A549 (cell line): ENCODE data around the gene CYFIP2. TPM values are rescaled to one million over a fixed set of nuclear protein-coding genes. Genes with fewer than 3 reads are reported as not detected.
A peak's percentile ranks its signal among the peaks of the same experiment; 100 is the strongest.

ENCODE experiments used
- ATAC-seq, 2 experiments: fragments of 200-7000 bp in 1 of 2; fragments of >200 bp in 1 of 2; cut with Nextera tagmentation in 1 of 2; cut with Tn5 transposase in 1 of 2; 3 replicates each; pipeline versions ENCODE4 v1.8.0 to v1.9.1; 2018 to 2020; ENCODE audit warnings: mild to moderate bottlenecking in 1 of 2, moderate library complexity in 1 of 2
- CTCF ChIA-PET: fragments of 300-600 bp; sonication (Branson Sonifier 250); formaldehyde crosslinking; extraction: SDS; loops from one replicate; lab custom pipeline; 2021; ENCODE audit warnings: antibody characterized with exemption, inconsistent platforms; lab: Yijun Ruan, JAX
- POLR2A ChIA-PET: fragments of 350-600 bp; formaldehyde crosslinking; extraction: SDS; loops from one replicate; lab custom pipeline; 2021; ENCODE audit warnings: antibody characterized with exemption, inconsistent platforms; lab: Yijun Ruan, JAX
- DNase-seq, 2 experiments: peaks; one replicate each; pipeline versions ENCODE4 v3.0.0 to v3.0.0-alpha.2; 2011 to 2016; ENCODE audit warnings: low read depth in 1 of 2, low spot score in 1 of 2
- FAIRE-seq: peaks from 2 replicates; lab custom pipeline; 2011; peaks lifted over from hg19 to GRCh38; lab: Jason Lieb, UNC
- H3K27ac ChIP-seq, 2 experiments: fragments of >200 bp; sonication (Bioruptor Twin); formaldehyde crosslinking; 3 replicates each; pipeline ENCODE4 v1.5.1; 2016 to 2017
- H3K4me1 ChIP-seq: fragments of >200 bp; sonication (Bioruptor Twin); formaldehyde crosslinking; 3 replicates; pipeline ENCODE4 v1.6.1; 2016
- H3K4me2 ChIP-seq: fragments of >200 bp; sonication (Bioruptor Twin); formaldehyde crosslinking; 3 replicates; pipeline ENCODE4 v1.6.1; 2016
- H3K4me3 ChIP-seq: fragments of >200 bp; sonication (Bioruptor Twin); formaldehyde crosslinking; 3 replicates; pipeline ENCODE4 v1.5.1; 2016
- H3K9me3 ChIP-seq: fragments of >200 bp; sonication (Bioruptor Twin); formaldehyde crosslinking; 3 replicates; pipeline ENCODE4 v1.6.1; 2016
- ATOH8 ChIP-seq: fragments of 250-450 bp; sonication (Bioruptor Pico); IDR thresholded peaks from 2 replicates; pipeline ENCODE4 v1.5.0; 2020; ENCODE audit warnings: low read depth, mild to moderate bottlenecking, moderate library complexity
- CBX2 ChIP-seq: fragments of 200-600 bp; sonication (generic); IDR thresholded peaks from 2 replicates; pipeline ENCODE4 v1.6.1; 2016; ENCODE audit warnings: low read depth, mild to moderate bottlenecking, borderline replicate concordance
- CBX8 ChIP-seq: fragments of 200-600 bp; sonication (generic); IDR thresholded peaks from 2 replicates; pipeline ENCODE4 v1.6.1; 2016
- CEBPB ChIP-seq, 2 experiments: fragments of >200 bp in 1 of 2; sonication (Bioruptor Twin) in 1 of 2; formaldehyde crosslinking in 1 of 2; IDR thresholded peaks; 2 replicates each; pipeline ENCODE4 v1.6.1; 2012 to 2016
- CHD2 ChIP-seq: fragments of 150-350 bp; IDR thresholded peaks from 2 replicates; pipeline ENCODE4 v1.6.1; 2014; ENCODE audit warnings: low read length; ENCODE audit not compliant: partially characterized antibody
- CHD4 ChIP-seq: fragments of 200-600 bp; sonication (generic); IDR thresholded peaks from 2 replicates; pipeline ENCODE4 v1.6.1; 2016; ENCODE audit warnings: antibody characterized with exemption, mild to moderate bottlenecking, borderline replicate concordance
- E2F6 ChIP-seq: IDR thresholded peaks from 2 replicates; pipeline ENCODE4 v1.6.1; 2012; ENCODE audit warnings: low read depth, borderline replicate concordance
- EHF ChIP-seq: fragments of 250-450 bp; sonication (Bioruptor Pico); IDR thresholded peaks from 2 replicates; pipeline ENCODE4 v1.5.0; 2020; ENCODE audit warnings: mild to moderate bottlenecking
- EP300 ChIP-seq, 2 experiments: fragments of >200 bp; sonication (Bioruptor Twin); formaldehyde crosslinking; IDR thresholded peaks; 2 replicates in 1 of 2; 3 replicates in 1 of 2; pipeline ENCODE4 v1.6.1; 2016 to 2017
- ESRRA ChIP-seq: fragments of 150-350 bp; IDR thresholded peaks from 2 replicates; pipeline ENCODE4 v1.6.1; 2014; ENCODE audit warnings: mild to moderate bottlenecking, low read length, borderline replicate concordance
- FOSL2 ChIP-seq, 2 experiments: fragments of 450-650 bp in 1 of 2; fragments of >200 bp in 1 of 2; sonication (Bioruptor Twin) in 1 of 2; formaldehyde crosslinking; IDR thresholded peaks; 2 replicates each; pipeline versions ENCODE4 v1.5.0 to v1.6.1; 2016 to 2020; ENCODE audit warnings: mild to moderate bottlenecking in 1 of 2, moderate library complexity in 1 of 2
- GATA3 ChIP-seq: IDR thresholded peaks from 2 replicates; pipeline ENCODE4 v1.6.1; 2012; ENCODE audit warnings: borderline replicate concordance
- HMGXB4 ChIP-seq: fragments of 250-450 bp; sonication (Bioruptor Pico); IDR thresholded peaks from 2 replicates; pipeline ENCODE4 v1.5.0; 2021; ENCODE audit warnings: mild to moderate bottlenecking, moderate library complexity, borderline replicate concordance
- HOXA7 ChIP-seq: fragments of 250-450 bp; sonication (Bioruptor Pico); IDR thresholded peaks from 2 replicates; pipeline ENCODE4 v1.5.0; 2020; ENCODE audit warnings: mild to moderate bottlenecking, moderate library complexity
- HOXB5 ChIP-seq: fragments of 250-450 bp; sonication (Bioruptor Pico); IDR thresholded peaks from 2 replicates; pipeline ENCODE4 v1.5.0; 2020; ENCODE audit warnings: mild to moderate bottlenecking, moderate library complexity
- JUN ChIP-seq, 2 experiments: fragments of >200 bp; sonication (Bioruptor Twin); formaldehyde crosslinking; IDR thresholded peaks; 2 replicates in 1 of 2; 3 replicates in 1 of 2; pipeline ENCODE4 v1.6.1; 2016 to 2017
- JUNB ChIP-seq: fragments of >200 bp; sonication (Bioruptor Twin); formaldehyde crosslinking; IDR thresholded peaks from 2 replicates; pipeline ENCODE4 v1.6.1; 2016
- MAFK ChIP-seq: fragments of 450-650 bp; IDR thresholded peaks from 2 replicates; pipeline ENCODE4 v1.6.1; 2014; ENCODE audit not compliant: partially characterized antibody
- MAX ChIP-seq: IDR thresholded peaks from 2 replicates; pipeline ENCODE4 v1.6.1; 2012
- PBX3 ChIP-seq: IDR thresholded peaks from 2 replicates; pipeline ENCODE4 v1.6.1; 2012
- RAD21 ChIP-seq, 2 experiments: fragments of >200 bp in 1 of 2; sonication (Bioruptor Twin) in 1 of 2; formaldehyde crosslinking in 1 of 2; IDR thresholded peaks in 1 of 2; conservative IDR thresholded peaks in 1 of 2; 2 replicates in 1 of 2; 3 replicates in 1 of 2; pipeline ENCODE4 v1.6.1; 2012 to 2018; ENCODE audit warnings: inconsistent platforms in 1 of 2
- RARB ChIP-seq: fragments of 250-450 bp; sonication (Bioruptor Pico); IDR thresholded peaks from 2 replicates; pipeline ENCODE4 v1.8.0; 2021; ENCODE audit warnings: mild to moderate bottlenecking, moderate library complexity
- SMC3 ChIP-seq: fragments of >200 bp; sonication (Bioruptor Twin); formaldehyde crosslinking; IDR thresholded peaks from 3 replicates; pipeline ENCODE4 v1.6.1; 2018; ENCODE audit warnings: inconsistent platforms
- TFCP2L1 ChIP-seq: fragments of 250-450 bp; sonication (Bioruptor Pico); IDR thresholded peaks from 2 replicates; pipeline ENCODE4 v1.5.0; 2021; ENCODE audit warnings: mild to moderate bottlenecking
- WGBS: methylation state at CpG from one replicate; pipeline ENCODE4 v1.1.6; 2017; ENCODE audit errors: missing lambda C conversion rate; 5-methylcytosine and 5-hydroxymethylcytosine counted together
- polyA plus RNA-seq, 4 experiments: library from polyadenylated mRNA; depleted of rRNA in 3 of 4; stranded (reverse); fragments of >200 nt; fragmentation: RNase III in 1 of 4; extraction: RNeasy Plus Mini Kit Qiagen cat#74134 plus additional on column Dnase treatment in 1 of 4; gene quantifications; 2 replicates in 3 of 4; 3 replicates in 1 of 4; pipeline ENCODE4 v1.2.3, GENCODE V29; 2011 to 2017

The CYFIP2 gene
- polyA plus RNA-seq, 2 of the 4 experiments (the other 2 are of a cell fraction): 9.0 to 18.6 TPM

- ChIA-PET POLR2A (interaction anchor here (0.6 to 1.0 kb wide), 3 partner anchors 9 to 341 kb away, joined by 3 to 5 read pairs (median 3); no protein-coding TSS in a partner anchor), CTCF (interaction anchor here (0.7 to 4.4 kb wide), 9 partner anchors 16 to 88 kb away, joined by 3 to 25 read pairs (median 3); no protein-coding TSS in a partner anchor)
- ATAC-seq (peak; percentile 95 to 96), FAIRE-seq (peak; percentile 92)
- WGBS: 16% methylated on average over 15 of the region's 15 CpGs
- peak overlapping the region; percentile 76 for H3K4me2 ChIP-seq
- H3K4me3 ChIP-seq: no peak overlapping the region
- TF ChIP-seq FOSL2 (IDR thresholded peaks at IDR 0.05): peak; percentile 93
- TF ChIP-seq FOSL2 (CRISPR knock-in tag; IDR thresholded peaks at IDR 0.05): peak; percentile 96
- TF ChIP-seq MAX: peak; percentile 97
- peak; percentile 90 for TF ChIP-seq E2F6
- 0 out of 2 replicates have a peak, but pooled peaks have one; percentile 36 for TF ChIP-seq HOXB5
- TF ChIP-seq JUNB: peak; percentile 88
- TF ChIP-seq RARB: no peak
- no peak for TF ChIP-seq CHD4
- no peak for TF ChIP-seq ESRRA
- no peak for TF ChIP-seq SMC3
- no peak for TF ChIP-seq HOXA7 (CRISPR knock-in tag)
- peak in 1 of 2 experiments; percentile 25; a peak in 1 of 4 replicates for TF ChIP-seq CEBPB (IDR thresholded peaks at IDR 0.05)
- TF ChIP-seq MAFK: peak; percentile 24
- no peak for TF ChIP-seq HMGXB4 (CRISPR knock-in tag)
- TF ChIP-seq CHD2: no peak
- peak; percentile 62 to 81; a peak in 2 of 5 replicates for TF ChIP-seq JUN (IDR thresholded peaks at IDR 0.05)
- TF ChIP-seq RAD21 (conservative IDR thresholded peaks at IDR 0.05 in 1 of 2, IDR thresholded peaks at IDR 0.05 in 1 of 2): peak in 1 of 2 experiments; percentile 24; a peak in 1 of 5 replicates
- TF ChIP-seq EHF (CRISPR knock-in tag): no peak
- TF ChIP-seq PBX3: peak; percentile 59; the same call in 1 of the 2 replicates
- peak; percentile 31; the same call in 1 of the 2 replicates for TF ChIP-seq ATOH8 (CRISPR knock-in tag)
- no peak for TF ChIP-seq CBX8
- no peak for TF ChIP-seq CBX2
- TF ChIP-seq GATA3: peak; percentile 76; the same call in 1 of the 2 replicates
- TF ChIP-seq TFCP2L1 (CRISPR knock-in tag): no peak
- peak; percentile 67 to 75; a peak in 1 of 5 replicates for TF ChIP-seq EP300 (IDR thresholded peaks at IDR 0.05)
- TF ChIP-seq, all 56 proteins: peak for 13
- DNase-seq: peak; percentile 98 to 99
- Histone ChIP-seq H3K4me1 (peaks cover 58% of the 10 kb centered on the region), H3K27ac (peak overlapping the region; percentile 81 to 93), H3K9me3 (no peaks in the 10 kb centered on the region)
Measured at GRCh38 chr5:157390551-157391297, 124.8 kb downstream of the CYFIP2 start.
